HG02840 (cell line): Measurements from ENCODE around the gene RXRA.

Experiments
- ATAC-seq: cut with Tn5 transposase; IDR thresholded peaks from one replicate; pipeline ENCODE4 v1.9.1; 2021; ENCODE audit warnings: mild to moderate bottlenecking, moderate library complexity, moderate number of reproducible peaks; ENCODE audit not compliant: unreplicated experiment, low FRiP score

RXRA gene

DNA sequence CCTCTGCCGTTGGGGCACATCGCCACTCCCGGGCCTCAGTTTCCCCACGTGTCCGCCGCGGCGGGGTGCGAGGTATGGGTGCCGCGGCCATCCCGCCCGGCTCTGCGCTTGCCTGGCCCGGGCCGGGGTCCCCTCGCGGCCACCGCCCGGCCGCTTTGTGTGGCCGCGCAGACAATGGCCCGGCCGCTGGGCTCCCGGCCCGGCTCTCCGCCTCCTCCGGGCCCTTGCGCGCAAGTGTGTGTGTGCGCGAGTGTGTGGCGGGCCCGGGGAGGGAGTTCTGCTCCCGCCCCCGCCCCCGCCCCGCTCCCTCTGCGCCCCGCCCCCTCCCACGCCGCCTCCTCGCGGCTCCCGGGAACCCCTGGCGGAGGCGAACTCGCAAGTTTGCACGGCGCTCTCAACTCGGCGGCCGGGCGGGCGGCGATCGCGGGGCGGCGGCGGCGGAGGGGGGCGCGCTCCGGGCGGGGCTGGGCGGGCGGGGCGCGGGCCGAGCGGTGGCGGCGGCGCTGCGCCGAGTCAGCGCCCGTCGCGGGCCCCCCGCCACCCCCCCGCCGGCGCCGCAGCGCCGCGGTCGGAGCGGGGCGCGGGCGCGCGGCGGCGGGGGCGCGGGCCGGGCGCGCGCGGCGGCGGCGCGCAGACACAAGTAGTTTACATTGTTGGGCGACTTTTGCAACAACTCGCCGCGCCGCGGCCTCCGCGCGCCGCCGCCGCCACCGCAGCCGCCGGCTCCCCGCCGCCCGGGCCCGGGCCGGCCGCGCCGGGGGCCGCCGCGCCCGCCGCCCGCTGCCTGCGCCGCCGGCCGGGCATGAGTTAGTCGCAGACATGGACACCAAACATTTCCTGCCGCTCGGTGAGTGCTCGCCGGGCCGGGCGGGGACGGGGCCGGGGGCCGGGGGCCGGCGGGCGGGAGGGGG lies at the start of gene RXRA:
Gene RXRA, plus strand, starts transcription at position 643 of the 911 bp plus-strand sequence. Its CDS starts 177 bp downstream, at position 820.
- no peak for ATAC-seq

DNA sequence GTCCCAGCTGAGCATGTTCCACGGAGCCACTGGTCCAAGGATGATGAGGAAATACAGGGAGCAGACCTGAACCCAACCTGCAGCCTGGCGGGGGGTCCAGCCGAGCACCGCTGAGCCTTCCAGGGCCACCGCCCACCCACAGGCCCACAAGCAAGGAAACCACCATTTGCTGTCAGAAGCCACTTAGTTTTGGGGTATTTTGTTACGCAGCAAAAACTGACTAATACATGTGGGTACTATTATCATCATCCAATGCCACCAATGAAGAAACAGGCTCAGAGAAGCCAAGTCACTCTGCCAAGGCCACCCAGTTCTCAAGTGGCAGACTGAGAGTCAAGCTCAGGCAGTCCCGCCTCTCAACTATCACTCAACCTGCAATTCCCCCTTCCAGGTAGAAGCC lies 48.0 kb upstream of the RXRA start:
- ATAC-seq: no peak

DNA sequence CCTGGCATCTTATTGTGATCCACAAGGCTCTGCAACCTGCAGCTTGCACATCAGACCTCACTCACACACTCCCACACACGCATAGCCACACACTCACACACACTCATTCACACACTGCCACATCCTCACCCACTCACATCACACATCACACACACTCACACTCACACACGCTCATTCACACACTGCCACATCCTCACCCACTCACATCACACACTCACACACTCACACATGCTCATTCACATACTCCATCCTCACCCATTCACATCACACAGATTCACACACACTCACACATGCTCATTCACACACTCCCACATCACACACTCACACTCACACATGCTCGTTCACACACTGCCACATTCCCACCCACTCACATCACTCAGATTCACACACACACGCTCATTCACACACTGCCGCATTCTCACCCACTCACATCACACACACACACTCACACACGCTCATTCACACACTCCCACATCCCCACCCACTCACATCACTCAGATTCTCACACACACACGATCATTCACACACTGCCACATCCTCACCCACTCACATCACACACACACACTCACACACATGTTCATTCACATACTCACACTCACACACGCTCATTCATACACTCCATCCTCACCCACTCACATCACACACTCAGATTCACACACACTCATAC lies 47.1 kb upstream of the RXRA start:
- ATAC-seq: no peak

DNA sequence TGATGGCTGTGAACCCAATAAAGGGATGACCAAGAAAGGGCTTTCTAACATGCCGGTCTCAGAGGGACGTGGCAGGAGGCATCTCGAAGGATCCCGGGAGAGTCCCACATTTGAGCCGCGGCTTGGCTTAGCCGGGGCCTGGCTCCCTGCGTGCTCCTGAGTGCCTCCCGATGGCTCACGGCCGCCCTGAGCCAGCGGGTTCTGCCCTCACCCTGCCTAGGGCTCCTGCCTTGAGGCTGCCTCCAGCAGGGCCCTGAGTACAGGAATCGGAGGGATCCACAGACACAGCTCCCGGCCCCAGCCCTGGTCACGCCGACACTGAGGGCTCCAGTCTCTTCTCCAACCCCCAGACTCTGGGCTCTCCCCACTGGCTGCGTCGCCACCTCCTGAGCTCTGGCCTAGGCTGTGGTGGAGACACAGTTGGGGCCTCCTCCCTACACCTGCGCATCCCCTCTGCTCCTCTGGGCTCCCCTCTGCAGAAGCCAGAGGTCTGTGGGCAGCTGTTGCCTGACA lies 44.1 kb upstream of the RXRA start:
- no peak for ATAC-seq

DNA sequence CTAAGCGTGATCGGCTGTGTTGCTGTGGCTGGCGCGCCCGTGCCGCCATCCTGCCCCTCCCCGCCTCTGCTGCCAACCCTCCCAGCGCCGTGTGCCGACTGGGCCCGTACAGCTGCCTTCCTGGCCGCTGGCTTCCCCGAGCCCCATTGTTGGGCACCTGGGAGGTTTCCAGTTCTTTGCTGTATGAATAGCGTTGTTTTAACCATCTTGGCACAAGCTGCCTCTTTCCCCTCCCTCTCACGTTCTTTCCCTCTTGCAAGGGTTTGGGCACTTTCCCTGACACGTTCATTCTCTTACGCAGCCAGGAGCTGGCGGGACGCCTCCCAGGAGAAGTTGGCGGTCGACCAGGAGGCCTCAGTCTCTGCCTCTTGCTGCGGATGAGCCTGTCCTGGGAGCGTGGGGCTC lies 43.1 kb upstream of the RXRA start:
- ATAC-seq: no peak

DNA sequence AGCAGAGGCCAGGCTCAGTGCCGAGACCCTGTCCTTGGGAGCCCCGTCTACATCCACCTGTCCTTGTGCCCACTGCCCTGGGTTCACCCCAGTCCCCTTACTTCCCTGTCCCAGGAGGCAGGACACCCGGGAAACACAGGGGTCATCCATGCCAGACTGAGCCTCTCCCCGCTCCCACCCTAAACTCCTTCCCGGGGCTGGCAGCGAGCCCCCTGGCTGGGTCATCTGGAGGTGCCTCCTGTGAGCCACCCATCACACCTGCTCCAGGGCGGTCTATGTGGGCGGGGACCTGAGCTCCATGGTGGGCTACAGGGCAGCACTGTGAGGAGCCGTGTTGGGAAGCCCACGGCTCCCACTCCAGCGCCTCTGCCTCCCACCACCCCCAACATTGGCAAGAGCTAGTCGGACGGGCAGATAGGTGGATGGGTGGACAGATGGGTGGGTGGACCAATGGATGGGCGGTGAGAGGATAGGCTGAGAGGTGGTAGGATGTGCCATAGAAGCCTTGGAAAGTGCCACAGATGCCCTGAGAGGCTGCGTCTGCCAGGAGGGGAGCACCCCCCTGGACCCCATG lies 42.5 kb upstream of the RXRA start:
- no peak for ATAC-seq

DNA sequence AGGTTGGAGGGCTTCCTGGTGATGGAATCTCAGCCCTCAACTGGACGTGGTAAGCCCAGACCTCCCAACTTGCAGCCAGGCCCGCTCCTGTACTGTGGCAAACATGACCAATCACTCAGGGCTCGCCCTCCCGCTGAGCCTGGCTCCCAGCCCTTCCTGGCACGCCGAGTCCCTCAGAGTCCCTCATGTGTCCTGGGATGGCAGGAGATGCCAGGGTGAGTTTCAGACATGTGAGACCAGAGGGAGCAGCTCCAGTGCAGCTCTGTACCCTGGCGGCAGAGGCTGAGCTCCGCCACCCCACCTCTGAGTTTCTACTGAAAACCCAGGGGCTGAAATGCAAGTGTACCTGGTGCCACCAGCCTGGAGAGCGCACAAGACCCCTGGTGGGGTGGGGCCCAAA lies 42.0 kb upstream of the RXRA start:
- ATAC-seq: no peak

DNA sequence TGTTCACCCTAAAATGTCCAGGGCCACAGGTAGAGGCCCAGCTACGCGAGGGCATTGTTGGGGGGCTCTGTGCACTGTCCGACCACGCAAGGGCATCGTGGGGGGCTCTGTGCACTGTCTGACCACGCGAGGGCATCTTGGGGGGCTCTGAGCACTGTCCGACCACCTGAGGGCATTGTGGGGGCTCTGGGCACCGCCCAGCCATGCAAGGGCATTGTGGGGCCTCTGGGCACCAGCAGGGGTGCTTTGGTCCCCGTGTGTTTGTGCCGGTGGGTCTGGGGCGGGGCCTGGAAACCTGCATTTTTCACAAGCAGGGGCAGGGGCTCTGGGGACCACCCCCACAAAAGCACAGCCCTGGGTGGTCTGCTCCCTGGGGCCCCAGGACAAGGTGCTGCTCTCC lies 41.5 kb upstream of the RXRA start:
- ATAC-seq: no peak

DNA sequence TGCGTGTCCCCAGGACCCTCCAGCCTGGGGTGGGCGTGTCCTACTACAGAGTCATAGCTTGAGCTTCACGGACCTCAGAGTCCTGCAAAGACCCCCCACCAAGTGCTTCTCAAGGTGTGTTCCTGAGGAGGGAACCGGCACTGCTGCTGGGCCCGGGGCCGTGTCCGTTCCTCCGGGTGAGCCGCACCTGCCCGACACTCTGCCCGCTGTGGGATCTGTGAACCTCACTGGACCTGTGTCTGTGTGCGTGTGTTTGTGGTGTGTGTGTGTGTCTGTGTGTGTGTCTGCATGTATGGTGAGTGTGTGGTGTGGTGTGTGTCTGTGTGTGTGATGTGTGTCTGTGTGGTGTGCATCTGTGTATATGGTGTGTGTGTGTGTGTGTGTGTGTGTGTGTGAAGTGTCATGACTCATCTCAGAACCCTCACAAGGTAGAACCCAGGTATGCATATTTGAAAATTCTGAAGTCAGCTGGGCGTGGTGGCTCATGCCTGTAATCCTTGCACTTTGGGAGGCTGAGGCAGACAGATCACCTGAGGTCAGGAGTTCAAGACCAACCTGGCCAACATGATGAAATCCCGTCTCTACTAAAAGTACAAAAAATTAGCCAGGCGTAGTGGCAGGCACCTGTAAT lies 40.9 kb upstream of the RXRA start:
- no peak for ATAC-seq

DNA sequence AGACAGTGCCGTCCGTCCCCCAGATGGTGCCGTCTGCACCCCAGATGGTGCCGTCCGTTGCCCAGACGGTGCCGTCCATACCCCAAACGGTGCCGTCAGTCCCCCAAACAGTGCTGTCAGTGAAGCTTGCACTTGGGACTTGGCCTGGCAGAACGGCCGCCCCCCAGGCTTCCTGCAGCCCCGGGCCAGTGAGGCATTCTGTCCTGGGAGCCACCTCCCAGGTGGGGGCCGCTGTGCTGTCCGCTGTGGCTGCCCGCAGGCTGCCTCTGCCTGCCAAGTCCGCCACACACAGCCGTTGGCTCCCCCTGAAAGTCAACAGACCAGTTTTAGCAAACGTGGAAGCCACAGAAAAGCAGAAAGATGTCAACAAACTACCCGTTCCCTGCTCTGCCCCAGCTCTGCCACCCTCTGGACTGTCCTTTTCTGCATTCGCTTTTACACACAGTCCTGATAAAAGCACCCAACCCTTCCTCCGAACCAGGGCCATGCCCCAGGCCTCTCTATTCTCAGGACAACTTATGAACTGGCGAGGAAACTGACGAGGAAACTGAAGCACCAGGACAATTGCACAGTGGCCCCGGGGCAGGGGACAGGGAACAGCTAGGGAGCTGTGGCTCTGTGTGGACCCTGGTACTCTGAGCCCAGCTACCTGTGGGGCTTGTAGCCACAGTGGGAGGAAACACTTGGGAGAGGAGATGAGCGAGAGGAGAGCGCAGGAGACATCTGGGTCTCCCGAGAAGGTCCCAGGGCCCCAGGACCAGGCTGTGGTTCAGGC lies 39.6 kb upstream of the RXRA start:
- no peak for ATAC-seq

DNA sequence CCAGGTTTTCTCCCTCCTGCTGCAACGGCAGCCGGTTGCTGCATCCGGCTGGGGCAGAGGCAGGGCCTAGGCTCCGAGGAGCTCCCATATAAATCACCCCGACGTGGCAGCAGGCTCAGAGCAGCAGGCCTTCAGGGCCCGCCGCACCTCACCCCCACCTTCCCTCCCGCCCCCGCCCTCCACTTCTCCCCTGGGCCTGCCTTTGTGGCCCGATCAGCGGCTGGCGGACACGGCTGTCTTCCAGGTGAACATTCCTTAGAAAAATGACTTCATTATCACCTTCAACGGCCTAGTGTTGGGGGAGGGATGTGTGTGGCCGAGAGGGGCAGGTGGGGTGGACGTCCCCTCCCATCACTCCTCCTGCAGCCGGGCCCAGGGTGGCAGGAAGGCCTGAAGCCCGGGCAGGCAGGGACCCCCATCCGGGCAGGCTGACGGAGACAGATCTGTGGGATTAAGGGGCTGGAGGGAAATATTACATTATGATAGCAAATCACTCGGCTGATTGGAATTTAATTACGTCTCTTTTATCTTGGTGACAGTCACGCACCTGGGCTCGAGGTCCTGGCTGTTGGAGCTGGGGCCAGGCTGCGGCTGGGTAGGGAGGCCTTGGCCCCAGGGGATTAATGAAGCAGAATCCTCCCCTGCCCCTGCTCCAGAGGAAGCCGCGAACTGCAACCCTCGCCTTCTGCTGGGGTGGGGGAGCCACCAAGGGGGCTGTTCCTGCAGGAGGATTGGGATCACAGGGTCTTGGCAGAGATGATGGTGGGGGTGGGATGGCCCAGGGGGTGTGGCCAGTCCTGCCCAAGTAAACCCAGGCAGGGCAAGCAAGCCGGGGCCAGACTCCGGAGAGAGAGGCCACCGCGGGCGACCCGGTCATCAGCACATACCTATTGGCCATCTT lies 38.4 kb upstream of the RXRA start:
- ATAC-seq: no peak

DNA sequence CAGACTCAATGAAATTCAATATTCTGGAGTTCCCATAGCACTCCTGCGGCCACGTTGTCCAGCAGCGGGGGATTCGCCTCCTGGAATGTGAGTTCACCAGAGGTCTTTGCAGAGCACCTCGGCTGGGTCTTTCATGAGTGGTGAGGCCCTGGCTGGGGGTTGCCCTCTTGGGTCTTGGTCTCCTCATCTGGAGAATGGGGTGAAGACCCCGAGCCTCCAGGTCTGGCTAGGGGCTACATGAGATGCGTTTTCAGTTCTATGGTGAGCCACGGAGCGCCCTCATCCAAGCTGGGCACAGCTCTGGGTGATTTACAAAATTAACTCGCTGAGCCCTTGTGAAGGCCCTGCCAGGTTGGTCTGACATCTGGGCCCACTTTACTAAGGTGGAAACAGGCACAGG lies 37.5 kb upstream of the RXRA start:
- ATAC-seq: no peak

DNA sequence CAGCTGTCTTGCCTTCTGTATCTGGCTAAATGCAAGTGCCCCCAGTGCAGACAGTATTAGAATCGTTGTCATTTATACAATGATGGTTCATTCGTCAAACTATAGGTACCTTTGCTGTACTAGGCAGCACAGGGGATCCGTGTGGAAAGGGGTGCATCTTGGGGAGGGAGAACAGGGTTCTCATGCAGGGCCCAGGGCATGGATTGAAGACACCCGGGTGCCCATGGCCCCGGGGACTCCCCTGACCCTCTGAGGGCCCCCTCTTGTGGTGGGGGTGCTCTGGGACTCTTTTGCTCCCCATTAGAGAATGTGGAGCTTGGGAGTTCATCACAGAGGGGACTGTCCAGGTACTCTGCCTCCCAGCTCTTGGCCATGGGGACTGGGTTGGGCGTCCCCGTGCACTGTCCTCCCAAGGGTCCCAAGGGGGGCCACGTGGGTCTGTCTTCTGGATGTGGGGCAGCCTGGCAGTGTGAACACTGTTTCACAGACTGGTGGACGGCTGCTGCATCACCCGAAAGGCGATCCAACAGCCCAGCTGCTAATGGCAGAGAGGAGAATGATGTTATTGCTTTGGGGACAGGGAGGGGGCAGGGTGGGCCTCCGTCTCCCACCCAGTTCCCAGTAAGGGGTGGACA lies 36.9 kb upstream of the RXRA start:
- ATAC-seq: no peak

DNA sequence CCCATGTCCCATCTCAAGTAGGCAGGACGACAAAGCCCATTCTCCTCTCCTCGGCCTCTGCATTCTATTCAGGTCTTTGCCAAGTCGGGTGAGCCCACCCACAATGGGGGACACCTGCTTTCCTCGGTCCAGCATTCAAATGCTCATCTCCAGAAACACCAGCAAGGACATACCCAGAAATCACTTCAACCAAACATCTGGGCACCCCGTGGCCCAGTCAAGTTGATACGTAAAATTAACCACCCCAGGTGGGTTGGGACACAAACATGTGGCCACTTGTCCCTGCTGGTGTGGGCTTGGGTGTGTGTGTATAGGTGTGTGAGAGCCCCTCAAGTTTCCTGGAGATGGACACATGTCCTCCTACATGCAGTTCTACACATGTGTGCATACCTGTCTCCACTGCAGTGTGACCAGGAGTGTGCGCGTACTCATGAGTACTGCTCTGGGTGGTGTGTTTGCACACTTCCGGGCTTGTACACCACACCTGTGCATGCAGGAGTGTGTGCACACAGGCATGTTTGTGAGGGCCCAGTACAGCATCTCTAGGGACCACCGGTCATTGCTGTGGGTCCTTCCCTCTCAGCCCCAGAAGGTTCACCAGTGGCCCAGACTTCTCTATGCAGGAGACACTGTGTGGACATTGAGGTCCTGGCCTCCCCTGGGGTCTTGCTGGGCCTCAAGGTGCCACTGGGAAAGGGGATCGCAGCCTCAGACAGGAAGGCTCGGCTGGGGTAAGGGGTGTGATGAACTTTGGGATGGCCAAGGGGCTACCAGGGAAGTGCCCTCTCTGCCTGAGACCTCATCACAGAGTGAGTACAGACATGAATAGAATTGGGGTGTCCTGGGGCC lies 35.4 kb upstream of the RXRA start:
- no peak for ATAC-seq

DNA sequence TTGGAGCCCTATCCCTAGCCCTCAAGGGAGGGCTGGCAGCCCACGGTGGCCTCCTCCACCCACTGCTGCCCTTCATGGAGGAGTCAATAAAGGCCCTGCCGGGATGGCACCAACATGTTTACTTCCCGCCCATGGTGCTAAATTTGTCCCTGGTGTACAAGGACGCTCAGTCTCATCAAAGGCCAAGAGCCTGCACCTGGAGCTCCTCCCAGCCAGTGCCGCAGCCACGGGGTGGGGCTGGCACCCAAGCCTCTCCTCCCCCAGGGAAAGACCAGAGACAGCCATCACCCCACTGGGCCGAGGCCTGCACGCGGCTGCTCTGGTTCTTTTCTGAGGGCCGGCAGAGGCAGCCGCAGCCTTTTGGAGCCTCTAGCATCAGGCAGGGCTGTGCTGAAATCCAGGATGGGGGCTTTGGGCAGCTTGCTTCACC lies 34.8 kb upstream of the RXRA start:
- ATAC-seq: no peak

DNA sequence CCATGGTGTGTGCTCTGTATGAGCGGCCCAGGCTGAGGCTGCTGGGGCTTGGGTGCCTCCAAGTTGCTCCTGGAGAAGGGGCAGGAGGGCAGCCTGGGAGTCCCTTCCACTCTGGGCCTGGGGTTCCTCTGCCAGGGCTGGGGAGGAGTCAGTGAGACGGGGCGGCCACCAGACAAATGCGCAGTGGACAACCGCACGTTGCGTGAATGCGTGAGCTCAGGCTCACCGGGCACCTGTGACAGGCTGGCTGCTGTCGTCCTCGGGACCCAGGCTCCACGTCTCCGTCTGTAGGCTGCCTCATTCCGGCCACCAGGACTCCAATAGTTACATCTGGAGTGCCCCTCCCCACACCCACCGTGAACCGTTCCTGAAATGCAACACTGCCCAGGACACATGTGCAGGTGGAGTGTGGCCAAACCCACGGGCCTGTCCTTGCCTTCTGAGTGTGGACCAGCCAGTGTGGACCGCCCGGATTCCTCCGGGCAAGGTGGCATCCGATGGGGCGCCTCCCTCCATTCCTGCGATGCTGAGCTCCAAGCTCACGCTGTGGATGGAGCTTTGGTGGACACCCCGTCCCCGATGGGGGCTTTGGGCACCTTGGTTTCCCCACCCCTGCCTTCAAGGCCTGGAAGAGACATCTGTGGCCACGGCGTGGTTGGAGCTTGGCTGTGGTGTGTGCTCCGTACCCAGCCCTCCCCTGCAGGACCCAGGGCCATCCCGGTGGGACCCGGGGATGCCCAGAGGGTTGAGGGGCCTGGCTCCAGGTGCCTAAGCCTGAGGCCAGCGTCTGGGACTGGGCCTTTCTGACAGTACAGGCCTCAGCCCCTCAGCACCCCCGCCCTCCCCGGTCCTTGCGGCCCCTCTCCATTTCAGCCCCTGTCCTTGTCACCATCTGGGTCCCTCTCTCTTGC lies 34.0 kb upstream of the RXRA start:
- ATAC-seq: no peak

DNA sequence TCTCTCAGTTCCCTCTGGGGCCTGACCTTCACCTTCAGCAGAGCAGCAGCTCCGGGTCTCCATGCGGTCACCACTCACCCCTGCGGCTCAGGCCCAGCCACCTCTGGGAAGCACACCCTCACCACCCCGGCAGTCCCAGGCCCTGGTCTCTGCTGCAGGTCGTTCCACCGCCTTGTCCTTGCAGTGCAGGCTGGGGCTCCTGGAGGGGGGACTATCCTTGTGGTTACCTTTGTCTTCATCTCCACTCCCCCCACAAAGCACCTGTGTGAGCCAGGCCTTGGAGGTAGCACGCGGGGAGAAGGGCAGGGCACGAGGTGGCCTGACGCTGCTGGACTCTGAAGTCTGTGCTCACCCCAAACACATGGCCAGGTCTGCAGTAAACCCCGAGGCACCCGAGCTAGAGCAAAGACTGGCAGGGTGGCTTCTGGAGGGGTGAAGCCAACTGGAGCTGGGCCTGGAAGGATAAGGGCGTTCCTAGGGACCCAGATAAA lies 33.2 kb upstream of the RXRA start:
- no peak for ATAC-seq
